Activated CD4-positive, alpha-beta T cell treated with anti-CD3 and anti-CD28 coated beads, Interleukin-2, amount 10 ng/mL, durations not matched to agents 7 days and 5 days (primary cell): ENCODE data around the gene AFAP1L2. TPM values are rescaled to one million over a fixed set of nuclear protein-coding genes. Genes with fewer than 3 reads are reported as not detected.
A peak's percentile ranks its signal among the peaks of the same experiment; 100 is the strongest.

ENCODE experiments used
- CTCF ChIA-PET: fragments of 350-600 bp; sonication (Branson Sonifier 250); formaldehyde crosslinking; loops from one replicate; lab custom pipeline; 2021; ENCODE audit warnings: antibody characterized with exemption; lab: Charles Lee
- POLR2A ChIA-PET: fragments of 350-600 bp; sonication (Branson Sonifier 250); formaldehyde crosslinking; loops from one replicate; lab custom pipeline; 2021; ENCODE audit warnings: antibody characterized with exemption; lab: Charles Lee
- DNase-seq: peaks from one replicate; pipeline ENCODE4 v3.0.0-alpha.2; 2020
- H3K27ac Mint-ChIP-seq: one replicate; pipeline ENCODE4 v1.8.0; 2021; ENCODE audit warnings: mild to moderate bottlenecking, moderate library complexity, mixed read lengths
- H3K27me3 Mint-ChIP-seq: one replicate; pipeline ENCODE4 v1.8.0; 2021; ENCODE audit warnings: mixed read lengths
- H3K36me3 Mint-ChIP-seq: one replicate; pipeline ENCODE4 v1.8.0; 2021; ENCODE audit warnings: low read depth, mixed read lengths
- H3K4me1 Mint-ChIP-seq: one replicate; pipeline ENCODE4 v1.8.0; 2021; ENCODE audit warnings: mixed read lengths
- H3K4me3 Mint-ChIP-seq: one replicate; pipeline ENCODE4 v1.8.0; 2021; ENCODE audit warnings: mild to moderate bottlenecking, moderate library complexity, mixed read lengths
- H3K9me3 Mint-ChIP-seq: one replicate; pipeline ENCODE4 v1.8.0; 2021; ENCODE audit warnings: mixed read lengths
- total RNA-seq, 2 experiments: library from RNA; stranded (reverse); gene quantifications; one replicate each; pipeline ENCODE4 v1.2.3, GENCODE V29; 2021

Gene AFAP1L2
- total RNA-seq, 2 experiments from 2014 or later = 1.1 to 1.8 TPM

DNA sequence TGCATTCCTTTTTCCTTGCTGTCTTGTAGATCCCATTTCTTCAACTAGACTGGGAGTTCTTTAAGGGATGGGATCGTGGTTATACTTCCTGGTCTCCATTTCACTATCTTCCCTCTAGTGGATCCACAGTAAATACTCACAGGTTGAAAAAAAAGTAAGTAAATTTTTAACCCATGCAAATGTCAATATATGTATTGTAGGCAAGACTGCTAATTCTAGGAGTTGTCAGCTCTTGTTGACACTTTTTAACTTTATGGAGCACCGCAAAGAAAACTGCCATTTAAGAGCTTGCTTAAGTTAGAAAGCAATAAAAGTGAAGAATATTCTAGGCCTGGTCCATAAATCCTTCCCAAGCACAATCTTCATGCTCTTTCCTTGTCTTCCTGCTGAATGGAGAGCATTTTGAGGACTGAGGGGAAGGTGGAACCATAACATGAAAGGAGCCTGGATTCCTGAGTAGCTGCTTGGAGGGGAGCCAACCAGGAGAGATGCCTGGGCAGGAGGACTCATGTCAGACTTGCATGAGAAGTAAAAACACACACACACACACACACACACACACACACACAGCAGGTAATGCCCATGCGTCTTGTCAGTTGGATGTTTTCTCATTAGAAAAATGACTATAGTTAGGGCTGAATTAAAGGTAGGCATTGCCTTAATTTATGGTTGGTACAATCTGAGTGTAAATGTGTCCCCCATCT, 133.1 kb downstream of the AFAP1L2 start:
- no peaks in the 10 kb centered on the region for H3K9me3 Mint-ChIP-seq
- no peak overlapping the region for H3K27ac Mint-ChIP-seq
- POLR2A ChIA-PET = no interaction called here
- no peaks in the 10 kb centered on the region for H3K4me1 Mint-ChIP-seq
- peaks cover 6% of the 10 kb centered on the region for H3K27me3 Mint-ChIP-seq
- no peak overlapping the region for H3K4me3 Mint-ChIP-seq
- CTCF ChIA-PET = interaction anchor here (0.9 kb wide), 1 partner anchor 433 kb away, joined by 3 read pairs; no protein-coding TSS in a partner anchor
- DNase-seq = no peak
- H3K36me3 Mint-ChIP-seq = no peaks in the 10 kb centered on the region

DNA sequence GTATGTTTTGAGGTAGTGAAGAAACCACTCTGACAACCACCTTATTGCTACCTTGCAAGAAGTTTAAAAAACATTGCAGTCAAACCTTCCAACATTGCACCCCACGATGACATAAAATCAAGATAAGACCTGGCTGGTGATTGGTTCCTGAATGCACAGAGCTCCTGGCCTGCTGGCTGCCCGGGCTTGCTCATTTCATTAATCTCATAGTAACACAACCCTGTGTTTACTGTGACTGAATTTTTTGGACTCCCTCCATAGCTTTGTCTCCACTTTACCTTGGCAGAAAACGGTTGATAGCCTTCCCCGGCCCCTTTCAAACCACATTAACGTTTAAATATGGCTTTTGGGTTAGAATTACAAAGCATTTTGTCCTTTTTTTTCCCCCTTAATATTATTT, 137.8 kb downstream of the AFAP1L2 start:
- POLR2A ChIA-PET = no interaction called here
- CTCF ChIA-PET = no interaction called here
- no peaks in the 10 kb centered on the region for H3K4me1 Mint-ChIP-seq

DNA sequence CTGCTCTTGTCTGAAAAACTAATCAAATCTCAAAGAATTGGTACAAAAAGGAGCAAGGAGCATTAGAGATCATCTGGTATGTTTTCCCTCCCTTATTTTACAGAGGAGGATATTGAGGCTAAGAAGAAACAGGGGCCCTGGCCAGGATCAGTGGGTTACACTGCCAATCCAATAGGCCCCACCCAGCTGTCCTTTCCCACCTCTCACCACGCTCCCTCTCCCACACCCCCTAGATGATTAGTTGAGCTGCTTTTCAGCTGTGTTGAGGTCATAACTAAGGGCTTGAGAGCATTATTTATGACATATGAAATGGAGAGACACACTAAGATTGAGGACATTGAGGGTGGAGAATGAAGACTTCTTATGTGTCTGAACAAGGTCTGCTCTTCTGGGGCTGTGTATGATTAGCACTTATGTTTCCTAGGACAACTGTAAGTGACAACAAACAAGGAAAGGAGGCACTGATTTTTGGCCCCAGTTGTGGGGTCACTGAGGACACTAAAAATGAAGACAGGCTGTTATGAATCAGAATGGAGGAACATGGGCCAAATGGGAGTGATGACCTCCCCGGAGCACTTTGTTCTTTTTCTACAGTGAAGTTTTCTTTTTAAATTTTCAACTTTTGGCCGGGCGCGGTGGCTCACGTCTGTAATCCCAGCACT, 138.8 kb downstream of the AFAP1L2 start:
- POLR2A ChIA-PET = no interaction called here
- H3K36me3 Mint-ChIP-seq = no peaks in the 10 kb centered on the region
- H3K27me3 Mint-ChIP-seq = peaks cover under 1% of the 10 kb centered on the region
- no peaks in the 10 kb centered on the region for H3K9me3 Mint-ChIP-seq
- CTCF ChIA-PET = no interaction called here
- H3K4me3 Mint-ChIP-seq = no peak overlapping the region
- no peaks in the 10 kb centered on the region for H3K4me1 Mint-ChIP-seq
- no peak for DNase-seq
- no peak overlapping the region for H3K27ac Mint-ChIP-seq

More for the DNA sequence above, 137.8 kb downstream of the AFAP1L2 start:
- H3K27ac Mint-ChIP-seq = no peak overlapping the region
- H3K4me3 Mint-ChIP-seq = no peak overlapping the region
- no peaks in the 10 kb centered on the region for H3K36me3 Mint-ChIP-seq
- H3K27me3 Mint-ChIP-seq = peaks cover 4% of the 10 kb centered on the region
- H3K9me3 Mint-ChIP-seq = no peaks in the 10 kb centered on the region
- no peak for DNase-seq

DNA sequence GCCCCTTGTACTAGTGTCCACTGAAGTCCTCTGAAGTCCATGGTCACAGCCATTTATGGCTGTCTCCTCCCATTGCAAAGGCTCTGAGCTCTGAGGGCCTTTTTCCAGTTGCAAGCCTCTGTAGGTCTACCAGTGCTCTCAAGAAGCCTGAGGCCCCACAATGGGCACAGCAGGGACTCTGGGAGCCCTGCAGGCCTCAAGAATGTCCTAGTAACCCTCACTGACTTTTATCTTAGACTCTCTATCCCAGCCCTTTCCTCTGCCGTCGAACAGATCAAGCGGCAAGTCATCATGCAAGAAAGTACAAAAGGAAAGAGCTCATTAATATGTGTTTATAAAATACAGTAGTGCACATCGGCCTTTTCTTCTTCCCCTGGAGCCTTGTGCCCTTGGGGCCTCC, 141.8 kb downstream of the AFAP1L2 start:
- H3K36me3 Mint-ChIP-seq = no peaks in the 10 kb centered on the region
- ChIA-PET CTCF (interaction anchor here (0.6 kb wide), 1 partner anchor 917 kb away, joined by 3 read pairs; no protein-coding TSS in a partner anchor), POLR2A (no interaction called here)
- no peak overlapping the region for H3K4me3 Mint-ChIP-seq
- no peaks in the 10 kb centered on the region for H3K27me3 Mint-ChIP-seq
- DNase-seq = no peak
- H3K9me3 Mint-ChIP-seq = no peaks in the 10 kb centered on the region
- no peak overlapping the region for H3K27ac Mint-ChIP-seq
- peaks cover 6% of the 10 kb centered on the region for H3K4me1 Mint-ChIP-seq

DNA sequence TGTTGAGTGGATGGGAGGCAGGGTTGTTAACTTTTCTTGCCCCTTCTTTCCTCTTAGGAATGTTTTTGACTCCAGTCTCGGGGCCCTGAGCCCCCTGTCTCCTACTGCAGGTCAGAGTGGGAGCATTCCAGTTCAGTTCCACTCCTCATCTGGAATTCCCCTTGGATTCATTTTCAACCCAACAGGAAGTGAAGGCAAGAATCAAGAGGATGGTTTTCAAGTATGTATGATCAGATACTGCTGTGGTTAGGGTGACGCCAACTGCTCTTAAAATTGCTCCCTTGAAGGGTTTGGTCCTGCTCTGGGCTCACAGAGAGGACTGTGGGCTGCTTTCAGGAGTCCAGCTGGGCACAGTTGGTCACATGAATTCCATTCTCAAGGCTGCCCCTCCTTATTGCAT, 143.2 kb downstream of the AFAP1L2 start:
- peaks cover 6% of the 10 kb centered on the region for H3K4me1 Mint-ChIP-seq
- H3K27ac Mint-ChIP-seq = no peak overlapping the region
- H3K9me3 Mint-ChIP-seq = no peaks in the 10 kb centered on the region
- H3K4me3 Mint-ChIP-seq = no peak overlapping the region
- no peaks in the 10 kb centered on the region for H3K27me3 Mint-ChIP-seq
- no peak for DNase-seq
- H3K36me3 Mint-ChIP-seq = no peaks in the 10 kb centered on the region
- POLR2A ChIA-PET = no interaction called here
- CTCF ChIA-PET = no interaction called here

DNA sequence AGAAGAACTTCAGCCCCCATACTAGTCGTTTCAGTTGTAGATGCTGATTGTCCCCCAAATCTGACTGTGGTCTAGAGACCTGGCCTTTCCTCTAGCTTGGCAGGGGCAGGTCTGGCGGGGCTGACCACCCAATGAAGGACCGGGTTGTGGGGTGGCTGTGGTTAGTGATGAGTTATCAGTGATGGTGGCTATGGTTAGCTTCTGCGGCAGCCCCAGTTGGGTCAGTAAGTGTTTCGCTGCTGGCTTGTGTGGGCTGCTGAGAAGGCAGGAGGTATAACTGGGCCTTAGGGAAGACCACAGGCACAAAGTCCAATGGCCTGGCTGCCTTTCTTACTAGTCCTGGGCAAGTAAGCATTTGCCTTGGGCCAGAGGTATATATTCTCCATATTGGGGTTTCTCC, 143.9 kb downstream of the AFAP1L2 start:
- ChIA-PET POLR2A (no interaction called here), CTCF (no interaction called here)
- Mint-ChIP-seq H3K4me3 (no peak overlapping the region), H3K36me3 (no peaks in the 10 kb centered on the region), H3K27me3 (no peaks in the 10 kb centered on the region), H3K27ac (no peak overlapping the region), H3K9me3 (no peaks in the 10 kb centered on the region), H3K4me1 (peaks cover 6% of the 10 kb centered on the region)
- DNase-seq = no peak

DNA sequence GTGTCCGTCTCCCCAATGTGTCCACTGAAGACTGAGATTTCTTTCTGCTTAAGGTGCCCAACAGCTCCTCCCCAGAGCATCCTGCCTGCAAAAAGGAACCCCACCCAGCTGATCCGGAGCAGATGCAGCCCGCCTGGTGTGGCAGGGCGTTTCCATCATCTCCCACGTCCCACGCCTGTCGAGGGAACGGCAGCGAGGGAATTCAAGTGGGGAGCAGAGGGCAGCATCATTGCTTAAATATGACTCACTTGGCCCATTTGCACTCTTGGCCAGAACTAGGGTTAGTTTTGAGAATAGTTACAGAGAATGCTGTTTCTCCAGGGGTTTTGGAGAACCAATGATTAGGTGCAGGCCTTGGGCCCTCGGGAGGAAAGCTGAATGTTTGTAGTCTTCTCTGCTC, 144.5 kb downstream of the AFAP1L2 start:
- Mint-ChIP-seq H3K9me3 (no peaks in the 10 kb centered on the region), H3K4me1 (peaks cover 6% of the 10 kb centered on the region), H3K36me3 (no peaks in the 10 kb centered on the region), H3K4me3 (no peak overlapping the region), H3K27ac (no peak overlapping the region), H3K27me3 (no peaks in the 10 kb centered on the region)
- POLR2A ChIA-PET = no interaction called here
- CTCF ChIA-PET = no interaction called here
- no peak for DNase-seq

DNA sequence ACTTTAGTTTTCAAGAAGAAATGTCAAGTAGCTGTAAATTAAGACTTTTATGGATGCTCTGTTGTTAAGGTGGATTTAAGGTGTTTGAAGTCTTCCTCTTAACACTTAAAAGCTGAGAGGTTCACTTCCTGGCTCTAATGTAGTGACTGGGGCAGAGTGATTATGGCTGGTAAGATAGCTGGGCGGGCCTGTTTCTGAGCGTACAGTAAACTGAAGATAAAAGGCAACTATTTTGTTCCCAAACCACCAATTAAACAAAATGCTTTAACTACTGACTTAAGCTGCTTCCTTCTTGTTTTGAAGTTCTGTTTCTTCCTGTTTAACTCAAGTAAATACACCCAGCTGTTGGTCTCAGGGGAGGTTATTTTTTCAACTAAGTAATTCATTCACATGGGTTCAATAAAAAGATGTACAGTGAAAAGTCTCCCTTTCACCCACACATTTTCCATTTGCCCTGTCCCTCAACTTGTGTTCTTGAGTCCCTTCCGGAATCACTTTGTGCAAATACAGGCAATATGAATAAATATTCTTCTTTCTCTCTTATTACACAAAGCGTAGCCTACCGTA, 145.9 kb downstream of the AFAP1L2 start:
- H3K27ac Mint-ChIP-seq = peak overlapping the region; percentile 37
- no peak overlapping the region for H3K4me3 Mint-ChIP-seq
- no peak for DNase-seq
- H3K27me3 Mint-ChIP-seq = no peaks in the 10 kb centered on the region
- no peaks in the 10 kb centered on the region for H3K36me3 Mint-ChIP-seq
- H3K4me1 Mint-ChIP-seq = peaks cover 6% of the 10 kb centered on the region
- H3K9me3 Mint-ChIP-seq = peaks cover 3% of the 10 kb centered on the region
- POLR2A ChIA-PET = interaction anchor here (0.6 kb wide), 1 partner anchor 18 kb away, joined by 3 read pairs; no protein-coding TSS in a partner anchor
- CTCF ChIA-PET = no interaction called here

DNA sequence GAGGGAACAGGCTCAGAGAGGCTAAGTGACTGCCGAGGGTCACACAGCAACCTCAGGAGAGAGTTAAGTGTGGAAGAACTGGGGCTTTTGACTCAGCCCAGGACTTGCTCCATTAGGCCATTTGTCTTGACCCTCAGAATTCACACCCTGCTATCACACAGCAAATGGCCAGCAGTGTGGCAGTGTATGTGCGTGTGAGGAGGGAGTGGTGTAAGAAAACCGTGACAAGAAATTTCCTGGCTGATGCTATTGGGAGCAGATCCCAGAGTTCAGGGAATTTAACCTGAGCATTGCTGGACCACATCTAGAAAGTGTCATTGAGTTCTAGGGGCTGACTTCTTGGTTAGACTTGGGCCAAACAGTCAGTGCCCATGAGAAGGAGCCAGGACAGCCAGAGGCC, 146.8 kb downstream of the AFAP1L2 start:
- H3K27ac Mint-ChIP-seq = no peak overlapping the region
- CTCF ChIA-PET = no interaction called here
- no peaks in the 10 kb centered on the region for H3K36me3 Mint-ChIP-seq
- no peak for DNase-seq
- H3K4me1 Mint-ChIP-seq = peaks cover 6% of the 10 kb centered on the region
- H3K27me3 Mint-ChIP-seq = no peaks in the 10 kb centered on the region
- peaks cover 5% of the 10 kb centered on the region for H3K9me3 Mint-ChIP-seq
- H3K4me3 Mint-ChIP-seq = no peak overlapping the region
- POLR2A ChIA-PET = no interaction called here

DNA sequence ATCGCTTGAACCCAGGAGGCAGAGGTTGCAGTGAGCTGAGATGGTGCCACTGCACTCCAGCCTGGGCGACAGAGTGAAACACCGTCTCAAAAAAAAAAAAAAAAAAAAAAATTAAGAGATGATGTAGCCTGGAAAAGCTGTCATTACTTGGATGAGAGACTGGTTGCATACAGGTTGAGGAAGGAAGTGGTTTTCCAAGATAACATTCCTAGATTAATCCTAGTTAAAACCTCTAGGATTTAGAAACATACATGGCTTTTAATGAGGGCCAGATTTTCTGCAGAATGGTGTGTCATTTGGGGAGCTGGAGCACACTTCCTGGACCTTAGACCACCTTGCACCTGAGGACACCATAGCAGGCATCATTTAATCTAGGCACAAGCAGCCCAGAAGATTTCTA, 147.5 kb downstream of the AFAP1L2 start:
- Mint-ChIP-seq H3K9me3 (peaks cover 5% of the 10 kb centered on the region), H3K36me3 (no peaks in the 10 kb centered on the region), H3K27ac (no peak overlapping the region), H3K27me3 (no peaks in the 10 kb centered on the region), H3K4me3 (no peak overlapping the region), H3K4me1 (peaks cover 6% of the 10 kb centered on the region)
- CTCF ChIA-PET = no interaction called here
- no peak for DNase-seq
- POLR2A ChIA-PET = no interaction called here

DNA sequence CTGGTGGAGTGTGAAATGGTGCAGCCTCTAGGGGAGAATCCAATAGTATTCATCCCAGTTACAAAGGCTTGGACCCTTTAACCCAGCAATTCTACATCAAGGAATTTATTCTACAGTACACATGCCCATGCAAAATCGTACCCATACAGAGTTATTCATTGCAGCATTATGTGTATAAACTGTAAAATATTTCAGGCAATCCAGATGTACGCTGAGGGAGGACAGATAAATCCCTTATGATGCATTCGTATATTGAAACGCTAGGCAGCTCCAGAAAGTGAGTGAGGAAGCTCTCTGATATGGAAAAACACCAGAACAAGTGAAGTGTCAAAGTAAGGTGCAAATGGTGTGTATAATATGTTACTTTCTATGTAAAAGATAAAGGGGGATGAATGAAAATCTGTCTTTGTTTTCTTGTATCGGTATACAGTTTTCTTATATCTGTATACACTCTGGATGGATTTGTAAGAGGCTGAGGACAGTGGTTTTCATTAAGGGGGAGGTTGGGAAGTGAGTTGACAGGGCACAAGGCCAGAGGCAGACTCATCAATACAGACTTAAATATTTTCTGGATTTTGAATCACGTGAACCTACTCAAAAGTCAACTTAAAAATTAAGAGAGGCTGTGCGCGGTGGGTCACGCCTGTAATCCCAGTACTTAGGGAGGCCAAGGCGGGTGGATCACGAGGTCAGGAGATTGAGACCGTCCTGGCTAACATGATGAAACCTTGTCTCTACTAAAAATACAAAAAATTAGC, 148.1 kb downstream of the AFAP1L2 start:
- H3K27me3 Mint-ChIP-seq = no peaks in the 10 kb centered on the region
- no peak overlapping the region for H3K27ac Mint-ChIP-seq
- ChIA-PET CTCF (no interaction called here), POLR2A (no interaction called here)
- H3K36me3 Mint-ChIP-seq = no peaks in the 10 kb centered on the region
- H3K9me3 Mint-ChIP-seq = peaks cover 5% of the 10 kb centered on the region
- peaks cover 6% of the 10 kb centered on the region for H3K4me1 Mint-ChIP-seq
- no peak overlapping the region for H3K4me3 Mint-ChIP-seq
- DNase-seq = no peak

DNA sequence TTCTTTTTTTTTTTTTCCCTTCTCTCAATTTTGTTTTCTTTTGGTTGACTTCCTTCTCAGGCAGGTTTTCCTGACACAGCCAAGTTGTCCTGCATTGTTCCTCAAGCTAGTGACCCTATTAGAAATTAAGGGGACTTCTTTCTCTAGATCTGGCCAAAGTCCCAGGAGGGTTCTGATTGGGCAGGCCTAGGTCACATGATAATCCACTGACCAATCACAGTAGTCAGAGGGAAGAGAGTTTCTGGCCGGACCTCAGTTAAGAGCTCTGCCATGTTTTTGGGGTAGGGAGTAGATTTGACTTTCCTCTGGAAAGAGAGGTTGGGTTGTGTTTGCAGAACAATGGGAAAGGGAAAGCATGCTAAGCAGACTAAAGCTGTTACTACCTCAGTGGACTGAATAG, 149.1 kb downstream of the AFAP1L2 start:
- Mint-ChIP-seq H3K9me3 (peaks cover 5% of the 10 kb centered on the region), H3K4me1 (peaks cover 6% of the 10 kb centered on the region), H3K27ac (no peak overlapping the region), H3K36me3 (no peaks in the 10 kb centered on the region), H3K27me3 (no peaks in the 10 kb centered on the region), H3K4me3 (no peak overlapping the region)
- DNase-seq = no peak
- POLR2A ChIA-PET = no interaction called here
- CTCF ChIA-PET = no interaction called here

DNA sequence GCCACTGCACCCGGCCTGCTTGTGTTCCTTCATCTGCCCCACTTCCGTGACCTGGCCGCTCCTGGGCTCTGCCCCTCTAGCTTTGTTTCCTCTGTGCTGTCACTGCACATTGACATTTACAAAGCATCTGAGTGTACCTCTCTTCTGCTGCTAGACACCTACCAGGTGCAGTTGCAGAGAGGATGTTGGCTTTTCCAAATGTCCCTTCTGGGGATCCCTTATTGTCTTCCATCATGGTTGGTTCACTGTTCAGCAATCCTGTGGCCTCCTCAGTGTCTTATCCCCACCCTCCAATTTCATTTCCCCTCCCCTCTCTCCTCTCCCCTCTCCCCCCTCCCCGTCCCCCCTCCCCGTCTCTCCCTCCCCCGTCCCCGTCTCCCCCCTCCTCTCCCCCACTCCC, 151.4 kb downstream of the AFAP1L2 start:
- ChIA-PET POLR2A (no interaction called here), CTCF (no interaction called here)
- Mint-ChIP-seq H3K4me3 (no peak overlapping the region), H3K4me1 (no peaks in the 10 kb centered on the region), H3K36me3 (no peaks in the 10 kb centered on the region), H3K9me3 (peaks cover 5% of the 10 kb centered on the region), H3K27ac (no peak overlapping the region), H3K27me3 (no peaks in the 10 kb centered on the region)
- no peak for DNase-seq
